NT2/D1 (cell line): Measurements from ENCODE around the gene BAD.

ENCODE experiments used
- YY1 ChIP-seq: IDR thresholded peaks from 2 replicates; pipeline ENCODE4 v1.6.1; 2011; ENCODE audit not compliant: insufficient read length, insufficient read depth
- ZNF274 ChIP-seq: IDR thresholded peaks from 2 replicates; pipeline ENCODE4 v1.6.1; 2011; ENCODE audit warnings: mild to moderate bottlenecking, low read depth, low read length

DNA sequence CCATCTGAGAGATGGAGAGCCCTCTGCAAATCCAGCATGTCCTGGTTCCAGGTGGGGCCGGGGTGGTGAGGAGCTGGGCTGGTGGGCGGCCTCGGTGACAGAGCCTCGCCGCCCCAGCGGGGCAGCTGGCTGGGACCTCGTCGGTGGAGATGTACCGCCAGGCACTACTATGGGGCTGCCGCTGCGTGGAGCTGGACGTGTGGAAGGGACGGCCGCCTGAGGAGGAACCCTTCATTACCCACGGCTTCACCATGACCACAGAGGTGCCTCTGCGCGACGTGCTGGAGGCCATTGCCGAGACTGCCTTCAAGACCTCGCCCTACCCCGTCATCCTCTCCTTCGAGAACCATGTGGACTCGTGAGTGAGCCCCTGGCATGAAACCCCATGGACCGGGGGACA, 26.1 kb downstream of the BAD start:
- TF ChIP-seq YY1 (no peak), ZNF274 (no peak)
